Activated T-cell treated with anti-CD3 and anti-CD28 coated beads, Interleukin-2, amount 50 U/mL, for 24 hours (primary cell): Measurements from ENCODE around the gene CDK18.

Source experiments
- DNase-seq: peaks from one replicate; pipeline ENCODE4 v3.0.0-alpha.2; 2020
- H3K27ac Mint-ChIP-seq: 2 replicates; pipeline ENCODE4 v1.8.0; 2020; ENCODE audit warnings: mild to moderate bottlenecking, mixed read lengths
- H3K27me3 Mint-ChIP-seq: 2 replicates; pipeline ENCODE4 v1.8.0; 2020; ENCODE audit warnings: mixed read lengths
- H3K36me3 Mint-ChIP-seq: 2 replicates; pipeline ENCODE4 v1.8.0; 2020; ENCODE audit warnings: low read depth, mixed read lengths
- H3K4me1 Mint-ChIP-seq: 2 replicates; pipeline ENCODE4 v1.8.0; 2020; ENCODE audit warnings: low read depth, mixed read lengths
- H3K4me3 Mint-ChIP-seq: 2 replicates; pipeline ENCODE4 v1.8.0; 2020; ENCODE audit warnings: mild to moderate bottlenecking, moderate library complexity, mixed read lengths
- H3K9me3 Mint-ChIP-seq: 2 replicates; pipeline ENCODE4 v1.8.0; 2020; ENCODE audit warnings: mixed read lengths

The CDK18 gene

GRCh38 chr1:205492201-205492667 is 12.2 kb upstream of the CDK18 start:
- Mint-ChIP-seq H3K4me3 (no peak overlapping the region), H3K36me3 (no peaks in the 10 kb centered on the region), H3K27ac (no peak overlapping the region), H3K27me3 (peaks cover 56% of the 10 kb centered on the region), H3K4me1 (peaks cover 3% of the 10 kb centered on the region), H3K9me3 (no peaks in the 10 kb centered on the region)
- no peak for DNase-seq

GRCh38 chr1:205492774-205493173 is 11.7 kb upstream of the CDK18 start:
- Mint-ChIP-seq H3K9me3 (no peaks in the 10 kb centered on the region), H3K4me3 (no peak overlapping the region), H3K4me1 (peaks cover 3% of the 10 kb centered on the region), H3K27ac (no peak overlapping the region), H3K36me3 (no peaks in the 10 kb centered on the region), H3K27me3 (peaks cover 55% of the 10 kb centered on the region)
- DNase-seq, result no peak

GRCh38 chr1:205493241-205494085 is 11.0 kb upstream of the CDK18 start:
- no peak overlapping the region for H3K4me3 Mint-ChIP-seq
- DNase-seq, result no peak
- no peaks in the 10 kb centered on the region for H3K9me3 Mint-ChIP-seq
- peaks cover 3% of the 10 kb centered on the region for H3K4me1 Mint-ChIP-seq
- peaks cover 50% of the 10 kb centered on the region for H3K27me3 Mint-ChIP-seq
- no peaks in the 10 kb centered on the region for H3K36me3 Mint-ChIP-seq
- no peak overlapping the region for H3K27ac Mint-ChIP-seq

GRCh38 chr1:205494115-205494514 is 10.4 kb upstream of the CDK18 start:
- Mint-ChIP-seq H3K4me3 (no peak overlapping the region), H3K4me1 (peaks cover 3% of the 10 kb centered on the region), H3K36me3 (no peaks in the 10 kb centered on the region), H3K27ac (no peak overlapping the region), H3K9me3 (no peaks in the 10 kb centered on the region), H3K27me3 (peaks cover 45% of the 10 kb centered on the region)
- DNase-seq, result no peak

- Mint-ChIP-seq H3K4me1 (peaks cover under 1% of the 10 kb centered on the region), H3K27ac (no peak overlapping the region), H3K36me3 (no peaks in the 10 kb centered on the region), H3K9me3 (no peaks in the 10 kb centered on the region), H3K4me3 (no peak overlapping the region), H3K27me3 (peaks cover 39% of the 10 kb centered on the region)
- DNase-seq, result no peak
These were observed 9.1 kb upstream of the CDK18 start for GRCh38 chr1:205495237-205495823.

GRCh38 chr1:205496661-205497060 is 7.8 kb upstream of the CDK18 start:
- Mint-ChIP-seq H3K4me1 (no peaks in the 10 kb centered on the region), H3K27me3 (peaks cover 30% of the 10 kb centered on the region), H3K4me3 (no peak overlapping the region), H3K36me3 (no peaks in the 10 kb centered on the region), H3K27ac (no peak overlapping the region), H3K9me3 (no peaks in the 10 kb centered on the region)
- no peak for DNase-seq

GRCh38 chr1:205497351-205497750 is 7.1 kb upstream of the CDK18 start:
- DNase-seq, result no peak

GRCh38 chr1:205499789-205500188 is 4.7 kb upstream of the CDK18 start:
- DNase-seq, result no peak
- H3K4me1 Mint-ChIP-seq, result peaks cover 5% of the 10 kb centered on the region
- H3K36me3 Mint-ChIP-seq, result no peaks in the 10 kb centered on the region
- H3K27ac Mint-ChIP-seq, result no peak overlapping the region
- H3K27me3 Mint-ChIP-seq, result peaks cover 3% of the 10 kb centered on the region
- H3K4me3 Mint-ChIP-seq, result no peak overlapping the region
- H3K9me3 Mint-ChIP-seq, result no peaks in the 10 kb centered on the region

More at GRCh38 chr1:205497351-205497750, 7.1 kb upstream of the CDK18 start:
- H3K9me3 Mint-ChIP-seq, result no peaks in the 10 kb centered on the region
- no peak overlapping the region for H3K27ac Mint-ChIP-seq
- H3K27me3 Mint-ChIP-seq, result peaks cover 23% of the 10 kb centered on the region
- H3K36me3 Mint-ChIP-seq, result no peaks in the 10 kb centered on the region
- no peak overlapping the region for H3K4me3 Mint-ChIP-seq
- H3K4me1 Mint-ChIP-seq, result no peaks in the 10 kb centered on the region

- no peak overlapping the region for H3K4me3 Mint-ChIP-seq
- no peak overlapping the region for H3K27ac Mint-ChIP-seq
- H3K27me3 Mint-ChIP-seq, result peaks cover 2% of the 10 kb centered on the region
- H3K36me3 Mint-ChIP-seq, result no peaks in the 10 kb centered on the region
- H3K4me1 Mint-ChIP-seq, result peaks cover 13% of the 10 kb centered on the region
- H3K9me3 Mint-ChIP-seq, result no peaks in the 10 kb centered on the region
- DNase-seq, result no peak
These were observed 3.9 kb upstream of the CDK18 start for GRCh38 chr1:205500240-205501233.

- no peak overlapping the region for H3K4me3 Mint-ChIP-seq
- no peak for DNase-seq
- peaks cover 5% of the 10 kb centered on the region for H3K27me3 Mint-ChIP-seq
- no peaks in the 10 kb centered on the region for H3K9me3 Mint-ChIP-seq
- H3K4me1 Mint-ChIP-seq, result peaks cover 14% of the 10 kb centered on the region
- no peak overlapping the region for H3K27ac Mint-ChIP-seq
- no peaks in the 10 kb centered on the region for H3K36me3 Mint-ChIP-seq
These were observed 2.2 kb upstream of the CDK18 start for GRCh38 chr1:205502111-205502810.

- no peaks in the 10 kb centered on the region for H3K36me3 Mint-ChIP-seq
- H3K27ac Mint-ChIP-seq, result no peak overlapping the region
- peaks cover 14% of the 10 kb centered on the region for H3K4me1 Mint-ChIP-seq
- peaks cover 5% of the 10 kb centered on the region for H3K27me3 Mint-ChIP-seq
- DNase-seq, result no peak
- no peaks in the 10 kb centered on the region for H3K9me3 Mint-ChIP-seq
- H3K4me3 Mint-ChIP-seq, result no peak overlapping the region
These were observed 1.5 kb upstream of the CDK18 start for GRCh38 chr1:205502992-205503391.

- Mint-ChIP-seq H3K27me3 (peaks cover 5% of the 10 kb centered on the region), H3K4me3 (peak overlapping the region; percentile 67), H3K27ac (no peak overlapping the region), H3K36me3 (no peaks in the 10 kb centered on the region), H3K4me1 (peaks cover 14% of the 10 kb centered on the region), H3K9me3 (no peaks in the 10 kb centered on the region)
- DNase-seq, result no peak
These were observed 734 bp downstream of the CDK18 start for GRCh38 chr1:205505076-205505729.

- H3K9me3 Mint-ChIP-seq, result no peaks in the 10 kb centered on the region
- peaks cover 5% of the 10 kb centered on the region for H3K27me3 Mint-ChIP-seq
- H3K36me3 Mint-ChIP-seq, result no peaks in the 10 kb centered on the region
- no peak overlapping the region for H3K4me3 Mint-ChIP-seq
- H3K4me1 Mint-ChIP-seq, result peaks cover 14% of the 10 kb centered on the region
- H3K27ac Mint-ChIP-seq, result no peak overlapping the region
- no peak for DNase-seq
These were observed 1.3 kb downstream of the CDK18 start for GRCh38 chr1:205505791-205506190.
